HG02588 (cell line): Measurements from ENCODE around the gene PBXIP1.

Experiments used
- ATAC-seq: cut with Tn5 transposase; IDR thresholded peaks from one replicate; pipeline ENCODE4 v1.9.1; 2021; ENCODE audit warnings: mild to moderate bottlenecking, moderate library complexity; ENCODE audit not compliant: unreplicated experiment

Gene PBXIP1

GRCh38 chr1:154958681-154959425 is 3.0 kb upstream of the PBXIP1 start:
- ATAC-seq: no peak

GRCh38 chr1:154958036-154958435 is 2.1 kb upstream of the PBXIP1 start:
- ATAC-seq: no peak

- ATAC-seq: no peak
Measured at GRCh38 chr1:154957091-154957657, 1.3 kb upstream of the PBXIP1 start.

GRCh38 chr1:154956544-154956941 is 644 bp upstream of the PBXIP1 start:
- ATAC-seq: no peak

- ATAC-seq: no peak
Measured at GRCh38 chr1:154955039-154955717, 721 bp downstream of the PBXIP1 start.

- ATAC-seq: no peak
Measured at GRCh38 chr1:154954541-154954940, 1.4 kb downstream of the PBXIP1 start.

- ATAC-seq: no peak
Measured at GRCh38 chr1:154953611-154954038, 2.3 kb downstream of the PBXIP1 start.

- ATAC-seq: no peak
Measured at GRCh38 chr1:154952664-154953063, 3.2 kb downstream of the PBXIP1 start.

- no peak for ATAC-seq
Measured at GRCh38 chr1:154951901-154952657, 3.8 kb downstream of the PBXIP1 start.

- no peak for ATAC-seq
Measured at GRCh38 chr1:154948079-154948478, 7.8 kb downstream of the PBXIP1 start.

GRCh38 chr1:154945962-154946850 is 9.7 kb downstream of the PBXIP1 start:
- ATAC-seq: no peak

- ATAC-seq: no peak
Measured at GRCh38 chr1:154945160-154945961, 10.5 kb downstream of the PBXIP1 start.

- ATAC-seq: no peak
Measured at GRCh38 chr1:154944401-154945159, 11.3 kb downstream of the PBXIP1 start.

GRCh38 chr1:154943649-154944400 is 12.1 kb downstream of the PBXIP1 start:
- ATAC-seq: no peak

- no peak for ATAC-seq
Measured at GRCh38 chr1:154941333-154942013, 14.4 kb downstream of the PBXIP1 start.

GRCh38 chr1:154940651-154941194 is 15.2 kb downstream of the PBXIP1 start:
- ATAC-seq: no peak

- no peak for ATAC-seq
Measured at GRCh38 chr1:154940213-154940560, 15.7 kb downstream of the PBXIP1 start.
